Activated T-cell treated with anti-CD3 and anti-CD28 coated beads, Interleukin-2, amount 50 U/mL, for 72 hours (primary cell): ENCODE data around the gene CCND1. TPM values are rescaled to one million over a fixed set of nuclear protein-coding genes. Genes with fewer than 3 reads are reported as not detected.
"Not testable (repeated sequence)": the region's sequence is repeated elsewhere in the genome, so short reads cannot be mapped to it uniquely, and the experiment has no call there.

Experiments used
- ATAC-seq, 2 donors: fragments of 150-1000 bp; cut with Tn5 transposase; replicated peaks in 1 of 2; 2 replicates each; pipeline ENCODE4 v1.10.0; 2021; ENCODE audit warnings: moderate library complexity in 2 of 2, mild to moderate bottlenecking in 1 of 2
- DNase-seq, 2 donors: peaks; one replicate each; pipeline ENCODE4 v3.0.0; 2021 to 2022; ENCODE audit warnings: mixed read lengths in 1 of 2
- H3K27ac Mint-ChIP-seq: one replicate; pipeline ENCODE4 v1.8.0; 2022; ENCODE audit warnings: mild to moderate bottlenecking, moderate library complexity, mixed read lengths
- H3K27me3 Mint-ChIP-seq: one replicate; pipeline ENCODE4 v1.8.0; 2022; ENCODE audit warnings: low read depth, mixed read lengths
- H3K36me3 Mint-ChIP-seq, 2 donors: one replicate each; pipeline ENCODE4 v1.8.0; 2022; ENCODE audit warnings: mixed read lengths in 2 of 2, mild to moderate bottlenecking in 1 of 2; ENCODE audit not compliant: insufficient read depth in 2 of 2
- H3K4me1 Mint-ChIP-seq: one replicate; pipeline ENCODE4 v1.8.0; 2022; ENCODE audit warnings: low read depth, mixed read lengths
- H3K4me3 Mint-ChIP-seq, 2 donors: one replicate each; pipeline ENCODE4 v1.8.0; 2022; ENCODE audit warnings: mild to moderate bottlenecking in 2 of 2, mixed read lengths in 2 of 2, moderate library complexity in 2 of 2
- H3K9me3 Mint-ChIP-seq, 2 donors: one replicate each; pipeline ENCODE4 v1.8.0; 2022; ENCODE audit warnings: mixed read lengths in 2 of 2
- total RNA-seq, 2 donors: library from RNA; stranded (reverse); gene quantifications; one replicate each; pipeline ENCODE4 v1.2.3, GENCODE V29; 2022

CCND1 gene
- total RNA-seq, 2 donors from 2014 or later = 1.5 to 1.8 TPM

GRCh38 chr11:69674886-69675714 is 34.1 kb downstream of the CCND1 start, which contains the start of gene LTO1:
TSS of gene LTO1 (minus strand) at chr11:69675353. CDS start at chr11:69675239, 114 bp downstream.
- Mint-ChIP-seq H3K27ac (peak within 1 kb of the TSS; percentile 94), H3K4me1 (peaks cover 26% of the 10 kb centered on the region), H3K9me3 (no peaks in the 10 kb centered on the region), H3K27me3 (no peaks in the 10 kb centered on the region), H3K36me3 (peaks cover 0 to 2% of the 10 kb centered on the region in 2 donors), H3K4me3 (peak within 1 kb of the TSS; percentile 94 to 98)
- peak; percentile 95 to 97 for DNase-seq
- peak; percentile 94 to 96 for ATAC-seq

GRCh38 chr11:69677749-69678148 is 36.8 kb downstream of the CCND1 start:
- no peak overlapping the region for H3K4me3 Mint-ChIP-seq
- peaks cover 24% of the 10 kb centered on the region for H3K4me1 Mint-ChIP-seq
- no peak overlapping the region for H3K27ac Mint-ChIP-seq
- no peaks in the 10 kb centered on the region for H3K36me3 Mint-ChIP-seq
- H3K27me3 Mint-ChIP-seq = no peaks in the 10 kb centered on the region
- ATAC-seq (no peak), DNase-seq (no peak)
- no peaks in the 10 kb centered on the region for H3K9me3 Mint-ChIP-seq

- Mint-ChIP-seq H3K27ac (no peak overlapping the region), H3K27me3 (no peaks in the 10 kb centered on the region)
- ATAC-seq = no peak
Measured at GRCh38 chr11:69680688-69681087, 39.7 kb downstream of the CCND1 start.

GRCh38 chr11:69682221-69682620 is 41.3 kb downstream of the CCND1 start:
- no peaks in the 10 kb centered on the region for H3K9me3 Mint-ChIP-seq
- no peak overlapping the region for H3K4me3 Mint-ChIP-seq
- H3K27me3 Mint-ChIP-seq = no peaks in the 10 kb centered on the region
- no peaks in the 10 kb centered on the region for H3K36me3 Mint-ChIP-seq
- H3K4me1 Mint-ChIP-seq = no peaks in the 10 kb centered on the region
- no peak for DNase-seq
- no peak overlapping the region for H3K27ac Mint-ChIP-seq
- no peak for ATAC-seq

More at GRCh38 chr11:69680688-69681087, 39.7 kb downstream of the CCND1 start:
- Mint-ChIP-seq H3K9me3 (no peaks in the 10 kb centered on the region), H3K36me3 (no peaks in the 10 kb centered on the region), H3K4me3 (no peak overlapping the region), H3K4me1 (peaks cover 4% of the 10 kb centered on the region)
- DNase-seq = no peak

GRCh38 chr11:69682681-69683326 is 41.8 kb downstream of the CCND1 start:
- no peak for DNase-seq
- H3K36me3 Mint-ChIP-seq = no peaks in the 10 kb centered on the region
- H3K27me3 Mint-ChIP-seq = no peaks in the 10 kb centered on the region
- no peak overlapping the region for H3K4me3 Mint-ChIP-seq
- H3K4me1 Mint-ChIP-seq = no peaks in the 10 kb centered on the region
- H3K9me3 Mint-ChIP-seq = no peaks in the 10 kb centered on the region
- no peak for ATAC-seq
- H3K27ac Mint-ChIP-seq = no peak overlapping the region

GRCh38 chr11:69683764-69684333 is 42.9 kb downstream of the CCND1 start:
- Mint-ChIP-seq H3K27ac (no peak overlapping the region), H3K4me1 (peaks cover 10% of the 10 kb centered on the region), H3K36me3 (no peaks in the 10 kb centered on the region)

GRCh38 chr11:69684651-69685050 is 43.7 kb downstream of the CCND1 start:
- no peak for DNase-seq
- ATAC-seq = no peak
- Mint-ChIP-seq H3K9me3 (peaks cover 0 to under 1% of the 10 kb centered on the region in 2 donors), H3K36me3 (peaks cover under 1 to 3% of the 10 kb centered on the region in 2 donors), H3K27ac (no peak overlapping the region), H3K27me3 (peaks cover 10% of the 10 kb centered on the region), H3K4me1 (peaks cover 15% of the 10 kb centered on the region), H3K4me3 (no peak overlapping the region)

More at GRCh38 chr11:69683764-69684333, 42.9 kb downstream of the CCND1 start:
- ATAC-seq = no peak
- H3K27me3 Mint-ChIP-seq = peaks cover 6% of the 10 kb centered on the region
- DNase-seq = no peak
- no peaks in the 10 kb centered on the region for H3K9me3 Mint-ChIP-seq
- H3K4me3 Mint-ChIP-seq = no peak overlapping the region

GRCh38 chr11:69685348-69685747 is 44.4 kb downstream of the CCND1 start:
- Mint-ChIP-seq H3K36me3 (peaks cover 4% of the 10 kb centered on the region in 2 donors), H3K4me1 (peaks cover 22% of the 10 kb centered on the region), H3K9me3 (peaks cover 0 to 3% of the 10 kb centered on the region in 2 donors), H3K4me3 (peak overlapping the region; percentile 36 to 62), H3K27me3 (peaks cover 17% of the 10 kb centered on the region), H3K27ac (no peak overlapping the region)
- ATAC-seq (no peak), DNase-seq (no peak)

- H3K27ac Mint-ChIP-seq = no peak overlapping the region
- H3K36me3 Mint-ChIP-seq = peaks cover 8 to 11% of the 10 kb centered on the region in 2 donors
- ATAC-seq (no peak), DNase-seq (no peak)
- H3K4me1 Mint-ChIP-seq = peaks cover 32% of the 10 kb centered on the region
- peaks cover 0 to 3% of the 10 kb centered on the region in 2 donors for H3K9me3 Mint-ChIP-seq
- H3K4me3 Mint-ChIP-seq = peak overlapping the region in 1 of 2 donors; percentile 10
- peaks cover 24% of the 10 kb centered on the region for H3K27me3 Mint-ChIP-seq
Measured at GRCh38 chr11:69686452-69686851, 45.5 kb downstream of the CCND1 start.

- no peak for ATAC-seq
- no peak overlapping the region for H3K27ac Mint-ChIP-seq
- H3K27me3 Mint-ChIP-seq = peaks cover 28% of the 10 kb centered on the region
- DNase-seq = no peak
- H3K9me3 Mint-ChIP-seq = peaks cover 0 to 3% of the 10 kb centered on the region in 2 donors
- peaks cover 8 to 14% of the 10 kb centered on the region in 2 donors for H3K36me3 Mint-ChIP-seq
- no peak overlapping the region for H3K4me3 Mint-ChIP-seq
- peaks cover 32% of the 10 kb centered on the region for H3K4me1 Mint-ChIP-seq
Measured at GRCh38 chr11:69686856-69687255, 45.9 kb downstream of the CCND1 start.

GRCh38 chr11:69687969-69688771 is 47.2 kb downstream of the CCND1 start:
- peak overlapping the region; percentile 52 for H3K27ac Mint-ChIP-seq
- ATAC-seq = peak; percentile 46 to 57
- H3K4me3 Mint-ChIP-seq = peak overlapping the region in 1 of 2 donors; percentile 18
- peaks cover 39% of the 10 kb centered on the region for H3K27me3 Mint-ChIP-seq
- peak; percentile 34 to 50 for DNase-seq
- not testable (repeated sequence) for H3K9me3 Mint-ChIP-seq
- peaks cover 32% of the 10 kb centered on the region for H3K4me1 Mint-ChIP-seq
- peaks cover 16 to 22% of the 10 kb centered on the region in 2 donors for H3K36me3 Mint-ChIP-seq

- Mint-ChIP-seq H3K27me3 (peaks cover 39% of the 10 kb centered on the region), H3K27ac (no peak overlapping the region), H3K9me3 (peaks cover 5 to 6% of the 10 kb centered on the region in 2 donors), H3K4me3 (no peak overlapping the region), H3K4me1 (peaks cover 32% of the 10 kb centered on the region), H3K36me3 (peaks cover 16 to 22% of the 10 kb centered on the region in 2 donors)
- ATAC-seq = peak; percentile 36 to 41
- no peak for DNase-seq
Measured at GRCh38 chr11:69689484-69690319, 48.7 kb downstream of the CCND1 start.
